H1 (cell line): ENCODE results near the gene COPS7A. TPM values are rescaled to one million over a fixed set of nuclear protein-coding genes. Genes with fewer than 3 reads are reported as not detected.

Experiments used
- CTCF ChIA-PET: fragments of 300-600 bp; sonication (Branson Sonifier 250); formaldehyde crosslinking; loops from one replicate; lab custom pipeline; 2021; ENCODE audit not compliant: partially characterized antibody; lab: Charles Lee
- POLR2A ChIA-PET: fragments of 300-600 bp; sonication (Branson Sonifier 250); formaldehyde crosslinking; loops from one replicate; lab custom pipeline; 2021; ENCODE audit warnings: inconsistent platforms; ENCODE audit not compliant: partially characterized antibody; lab: Charles Lee
- DNase-seq, 2 experiments: peaks; one replicate each; pipeline versions ENCODE4 v3.0.0 to v3.0.0-alpha.2; 2010 to 2022; ENCODE audit warnings: low spot score in 2 of 2, low read depth in 1 of 2, mixed read lengths in 1 of 2
- FAIRE-seq: peaks from 2 replicates; lab custom pipeline; 2011; peaks lifted over from hg19 to GRCh38; lab: Jason Lieb, UNC
- H2AFZ ChIP-seq: 2 replicates; pipeline ENCODE4 v1.8.1; 2012; ENCODE audit warnings: low read length, inconsistent platforms
- H2AK5ac ChIP-seq: 2 replicates; pipeline ENCODE4 v1.6.1; 2013; ENCODE audit warnings: low read depth, low read length
- H2BK120ac ChIP-seq: replicated peaks from 2 replicates; pipeline ENCODE3; 2013; ENCODE audit warnings: low read depth, low read length, inconsistent platforms
- H2BK12ac ChIP-seq: 2 replicates; pipeline ENCODE4 v1.6.1; 2013; ENCODE audit warnings: low read depth, low read length
- H2BK15ac ChIP-seq: 2 replicates; pipeline ENCODE4 v1.6.1; 2013; ENCODE audit warnings: low read length
- H2BK20ac ChIP-seq: 2 replicates; pipeline ENCODE4 v1.6.1; 2013; ENCODE audit warnings: low read length
- H2BK5ac ChIP-seq: 2 replicates; pipeline ENCODE4 v1.6.1; 2013; ENCODE audit warnings: low read depth, low read length
- H3K14ac ChIP-seq: 2 replicates; pipeline ENCODE4 v1.6.1; 2013; ENCODE audit warnings: inconsistent platforms; ENCODE audit not compliant: insufficient read length
- H3K18ac ChIP-seq: 2 replicates; pipeline ENCODE4 v1.6.1; 2013; ENCODE audit warnings: low read length; ENCODE audit errors: extremely low read depth
- H3K23ac ChIP-seq: 2 replicates; pipeline ENCODE4 v1.6.1; 2013; ENCODE audit warnings: inconsistent platforms; ENCODE audit not compliant: insufficient read length
- H3K23me2 ChIP-seq: 2 replicates; pipeline ENCODE4 v1.6.1; 2013; ENCODE audit warnings: low read depth, low read length
- H3K27ac ChIP-seq: 2 replicates; pipeline ENCODE4 v1.6.1; 2011; ENCODE audit warnings: low read depth, low read length, inconsistent platforms
- H3K27me3 ChIP-seq, 4 experiments: replicated peaks in 1 of 4; 1 replicate in 1 of 4; 2 replicates in 3 of 4; pipeline versions ENCODE4 v1.6.1 to v1.8.1; 2011 to 2013; ENCODE audit warnings: low read length in 3 of 4, mild to moderate bottlenecking in 3 of 4, inconsistent platforms in 2 of 4, mixed read lengths in 2 of 4, moderate library complexity in 1 of 4; ENCODE audit not compliant: control insufficient read depth in 3 of 4, insufficient read depth in 3 of 4; ENCODE audit errors: extremely low read depth in 1 of 4
- H3K36me3 ChIP-seq, 4 experiments: 2 replicates each; pipeline versions ENCODE4 v1.6.1 to v1.8.1; 2011 to 2013; ENCODE audit warnings: mild to moderate bottlenecking in 4 of 4, low read length in 3 of 4, moderate library complexity in 2 of 4, control low read depth in 1 of 4, inconsistent platforms in 1 of 4; ENCODE audit not compliant: insufficient read depth in 4 of 4, control insufficient read depth in 2 of 4
- H3K4ac ChIP-seq: replicated peaks from 2 replicates; pipeline ENCODE3; 2013; ENCODE audit warnings: low read length, low read depth, mixed read lengths, inconsistent platforms; ENCODE audit not compliant: insufficient read length
- H3K4me1 ChIP-seq, 4 experiments: replicated peaks in 1 of 4; 1 replicate in 1 of 4; 2 replicates in 3 of 4; pipeline versions ENCODE4 v1.6.1 to v1.8.1; 2011 to 2013; ENCODE audit warnings: low read length in 3 of 4, inconsistent platforms in 2 of 4, mixed read lengths in 1 of 4; ENCODE audit not compliant: insufficient read depth in 4 of 4, control insufficient read depth in 3 of 4
- H3K4me2 ChIP-seq, 2 experiments: 2 replicates each; pipeline versions ENCODE4 v1.6.1 to v1.8.1; 2011 to 2013; ENCODE audit warnings: low read depth in 2 of 2, low read length in 2 of 2, control low read depth in 1 of 2, inconsistent platforms in 1 of 2, mild to moderate bottlenecking in 1 of 2; ENCODE audit not compliant: insufficient read depth in 1 of 2
- H3K4me3 ChIP-seq, 4 experiments: fragments of 200-600, 300-600 bp in 1 of 4; sonication (generic), shearing (Covaris generic), sonication (Bioruptor Twin) in 1 of 4; 2 replicates each; pipeline versions ENCODE4 v1.5.1 to v1.8.1; 2011 to 2016; ENCODE audit warnings: low read length in 4 of 4, low read depth in 3 of 4, control low read depth in 2 of 4, inconsistent platforms in 2 of 4, mild to moderate bottlenecking in 2 of 4, mixed read lengths in 1 of 4, moderate library complexity in 1 of 4; ENCODE audit not compliant: insufficient read depth in 2 of 4; ENCODE audit errors: extremely low read depth in 1 of 4
- H3K56ac ChIP-seq: replicated peaks from 2 replicates; pipeline ENCODE3; 2013; ENCODE audit warnings: low read depth, mild to moderate bottlenecking, mixed read lengths, low read length, inconsistent platforms; ENCODE audit not compliant: insufficient read length
- H3K79me1 ChIP-seq: 2 replicates; pipeline ENCODE4 v1.6.1; 2013; ENCODE audit warnings: low read depth, low read length, control low read depth
- H3K79me2 ChIP-seq, 2 experiments: 2 replicates each; pipeline versions ENCODE4 v1.6.1 to v1.8.1; 2012 to 2013; ENCODE audit warnings: low read length in 2 of 2, mild to moderate bottlenecking in 2 of 2, inconsistent platforms in 1 of 2; ENCODE audit not compliant: insufficient read depth in 2 of 2, control insufficient read depth in 1 of 2
- H3K9ac ChIP-seq, 4 experiments: replicated peaks in 1 of 4; 1 replicate in 1 of 4; 2 replicates in 3 of 4; pipeline versions ENCODE4 v1.6.1 to v1.8.1; 2011 to 2013; ENCODE audit warnings: low read depth in 3 of 4, low read length in 3 of 4, control low read depth in 2 of 4, mild to moderate bottlenecking in 2 of 4, moderate library complexity in 2 of 4, inconsistent platforms in 1 of 4; ENCODE audit errors: extremely low read depth in 1 of 4
- H3K9me3 ChIP-seq, 2 experiments: 2 replicates each; pipeline versions ENCODE4 v1.6.1 to v1.8.1; 2012 to 2013; ENCODE audit warnings: mild to moderate bottlenecking in 2 of 2, moderate library complexity in 2 of 2, control low read depth in 1 of 2, inconsistent platforms in 1 of 2, low read depth in 1 of 2, low read length in 1 of 2, mixed read lengths in 1 of 2; ENCODE audit not compliant: insufficient read depth in 2 of 2
- H4K20me1 ChIP-seq, 2 experiments: replicated peaks in 1 of 2; 2 replicates each; pipeline versions ENCODE3 to v1.8.1; 2011 to 2013; ENCODE audit warnings: inconsistent platforms in 2 of 2, low read length in 2 of 2, mild to moderate bottlenecking in 1 of 2; ENCODE audit not compliant: insufficient read depth in 2 of 2, control insufficient read depth in 1 of 2
- H4K5ac ChIP-seq: 2 replicates; pipeline ENCODE4 v1.6.1; 2013; ENCODE audit warnings: low read length, low read depth, mixed read lengths, inconsistent platforms; ENCODE audit not compliant: insufficient read length
- H4K8ac ChIP-seq: 2 replicates; pipeline ENCODE4 v1.8.0; 2013; ENCODE audit warnings: mild to moderate bottlenecking, moderate library complexity, low read length, inconsistent platforms; ENCODE audit not compliant: insufficient read depth; ENCODE audit errors: extremely low read depth
- H4K91ac ChIP-seq: replicated peaks from 2 replicates; pipeline ENCODE3; 2013; ENCODE audit warnings: low read length, mixed read lengths, inconsistent platforms; ENCODE audit not compliant: insufficient read length
- CTBP2 ChIP-seq: IDR thresholded peaks from 2 replicates; pipeline ENCODE4 v1.7.0; 2011; ENCODE audit warnings: borderline replicate concordance, mild to moderate bottlenecking, moderate library complexity, mixed read lengths, low read length; ENCODE audit not compliant: insufficient read depth, insufficient read length
- FOSL1 ChIP-seq: IDR thresholded peaks from 2 replicates; pipeline ENCODE4 v1.6.1; 2011; ENCODE audit warnings: mild to moderate bottlenecking, low read depth, low read length, moderate library complexity; ENCODE audit not compliant: insufficient read depth
- KDM4A ChIP-seq: IDR thresholded peaks from one replicate; pipeline ENCODE4 v1.7.1; 2012; ENCODE audit warnings: low read depth, mild to moderate bottlenecking, moderate library complexity, low read length, inconsistent platforms; ENCODE audit not compliant: severe bottlenecking
- MAFK ChIP-seq: IDR thresholded peaks from 2 replicates; pipeline ENCODE4 v1.6.1; 2012; ENCODE audit warnings: low read depth, mild to moderate bottlenecking, improper control_type of control experiment, low read length
- RAD21 ChIP-seq, 2 experiments: IDR thresholded peaks in 1 of 2; conservative IDR thresholded peaks in 1 of 2; 2 replicates each; pipeline ENCODE4 v1.6.1; 2011; ENCODE audit warnings: low read depth in 2 of 2, low read length in 2 of 2, improper control_type of control experiment in 1 of 2, inconsistent platforms in 1 of 2, mild to moderate bottlenecking in 1 of 2, moderate library complexity in 1 of 2
- SAP30 ChIP-seq: fragments of 300-600 bp; sonication (generic); IDR thresholded peaks from 2 replicates; pipeline ENCODE4 v1.7.1; 2012; ENCODE audit warnings: low read length, moderate library complexity, mild to moderate bottlenecking, inconsistent platforms; ENCODE audit not compliant: insufficient read depth, insufficient replicate concordance
- SIRT6 ChIP-seq: IDR thresholded peaks from one replicate; pipeline ENCODE4 v1.7.1; 2012; ENCODE audit warnings: low read length, inconsistent platforms
- SP1 ChIP-seq: IDR thresholded peaks from 2 replicates; pipeline ENCODE4 v1.6.1; 2011; ENCODE audit warnings: low read depth, low read length
- SRF ChIP-seq: IDR thresholded peaks from 2 replicates; pipeline ENCODE4 v1.6.1; 2011; ENCODE audit warnings: mild to moderate bottlenecking, low read depth, low read length, moderate library complexity
- TCF12 ChIP-seq: IDR thresholded peaks from 2 replicates; pipeline ENCODE4 v1.6.1; 2011; ENCODE audit warnings: low read depth, mild to moderate bottlenecking, low read length
- WGBS, 2 experiments: shearing (Covaris generic) in 1 of 2; methylation state at CpG; one replicate each; pipeline versions ENCODE4 v1.1.6 to v1.1.7; 2013 to 2015; ENCODE audit warnings: low lambda C conversion rate in 2 of 2, mixed read lengths in 2 of 2, inconsistent platforms in 1 of 2, low coverage in 1 of 2, missing lambda C conversion rate in 1 of 2; ENCODE audit not compliant: insufficient replicate concordance in 2 of 2, insufficient coverage in 1 of 2, insufficient read length in 1 of 2; ENCODE audit errors: extremely low coverage in 1 of 2, missing lambda C conversion rate in 1 of 2; 5-methylcytosine and 5-hydroxymethylcytosine counted together
- polyA plus RNA-seq, 7 experiments: library from polyadenylated mRNA; depleted of rRNA in 3 of 7; stranded (reverse) in 5 of 7; unstranded in 2 of 7; fragments of >200 nt in 5 of 7; fragments of 200-250 nt in 2 of 7; gene quantifications; 1 replicate in 5 of 7; 2 replicates in 1 of 7; 4 replicates in 1 of 7; pipeline versions ENCODE4 v1.2.1 to v1.2.3, GENCODE V29; 2011 to 2013; ENCODE audit warnings: missing spikeins in 2 of 7, mixed read lengths in 2 of 7
- total RNA-seq: library from RNA; stranded (reverse); fragmentation: NEBNext Ultra II Directional; extraction: Animal tissue kit (Norgen Biotek cat#: 25700); gene quantifications from 2 replicates; pipeline ENCODE4 v1.2.1, GENCODE V29; 2021
- TF ChIP-seq, protein P1 (sequence below): IDR thresholded peaks from 2 replicates; pipeline ENCODE4 v1.6.1; 2012; ENCODE audit warnings: inconsistent platforms
- TF ChIP-seq, protein P2 (sequence below): IDR thresholded peaks from 2 replicates; pipeline ENCODE4 v1.6.1; 2011; ENCODE audit warnings: low read length, improper control_type of control experiment

The COPS7A gene
- total and polyA plus RNA-seq, 2 of the 8 experiments (the other 6 are each of a cell fraction or from before 2014, with no cell fraction given): 44.5 to 95.9 TPM

DNA sequence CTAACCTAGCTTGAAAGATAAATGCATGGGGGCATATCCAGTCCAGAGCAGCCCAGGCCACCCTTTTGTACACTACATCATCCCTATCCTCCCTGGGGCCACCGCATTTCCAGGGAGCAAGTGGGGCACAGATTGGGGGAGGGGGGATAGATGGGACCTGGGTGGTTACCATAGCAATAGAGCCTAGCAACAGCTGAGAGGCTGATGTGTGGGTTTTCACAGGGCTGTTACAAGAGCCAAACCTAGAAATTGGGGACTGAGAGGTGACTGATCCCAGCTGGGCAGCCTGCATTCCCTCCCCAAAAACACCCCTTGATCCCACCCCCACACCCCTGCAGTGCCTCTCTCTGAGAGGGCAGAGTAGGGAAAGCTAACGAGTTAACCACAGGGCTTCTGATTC is 31.0 kb upstream of the COPS7A start:
- H3K4me1 ChIP-seq: peaks cover 0 to 4% (median 3%) of the 10 kb centered on the region in 4 experiments; a peak in 5 of 7 replicates
- FAIRE-seq (no peak), DNase-seq (no peak)
- no peak overlapping the region for H3K9ac ChIP-seq
- no peak overlapping the region for H4K91ac ChIP-seq
- POLR2A ChIA-PET: interaction anchor here (0.6 to 2.4 kb wide), 12 partner anchors 9 to 245 kb away, joined by 3 to 13 read pairs (median 4); partner anchors contain the start of gene ACRBP
- H2AK5ac ChIP-seq: no peak overlapping the region
- H3K27me3 ChIP-seq: no peaks in the 10 kb centered on the region
- no peak overlapping the region for H3K4ac ChIP-seq
- no peak overlapping the region for H3K18ac ChIP-seq
- H3K36me3 ChIP-seq: peaks cover 0 to 3% (median 1%) of the 10 kb centered on the region in 4 experiments; a peak in 1 of 8 replicates
- peaks cover 3 to 8% of the 10 kb centered on the region in 2 experiments for H3K79me2 ChIP-seq
- H3K79me1 ChIP-seq: peaks cover 8% of the 10 kb centered on the region
- H4K8ac ChIP-seq: no peak overlapping the region
- H3K23ac ChIP-seq: no peak overlapping the region
- no peak overlapping the region for H4K5ac ChIP-seq
- CTCF ChIA-PET: interaction anchor here (0.7 to 7.7 kb wide), 17 partner anchors 8 to 204 kb away, joined by 3 to 55 read pairs (median 3); no protein-coding TSS in a partner anchor
- H3K14ac ChIP-seq: no peak overlapping the region
- H3K4me2 ChIP-seq: no peak overlapping the region
- H3K9me3 ChIP-seq: no peaks in the 10 kb centered on the region
- no peak overlapping the region for H3K56ac ChIP-seq
- no peak overlapping the region for H2BK5ac ChIP-seq
- H2BK20ac ChIP-seq: no peak overlapping the region
- 64% methylated on average over 2 of the region's 2 CpGs; no CpG with 5 or more reads in 1 of the 2 experiments for WGBS, 2 experiments
- H2BK15ac ChIP-seq: no peak overlapping the region
- no peak overlapping the region for H3K27ac ChIP-seq
- no peak overlapping the region for H3K4me3 ChIP-seq
- H2BK120ac ChIP-seq: no peak overlapping the region
- H3K23me2 ChIP-seq: peaks cover 13% of the 10 kb centered on the region
- H2AFZ ChIP-seq: no peak overlapping the region
- no peak overlapping the region for H2BK12ac ChIP-seq
- H4K20me1 ChIP-seq: no peaks in the 10 kb centered on the region
- TF ChIP-seq TCF12: no peak
- TF ChIP-seq, protein P1, sequence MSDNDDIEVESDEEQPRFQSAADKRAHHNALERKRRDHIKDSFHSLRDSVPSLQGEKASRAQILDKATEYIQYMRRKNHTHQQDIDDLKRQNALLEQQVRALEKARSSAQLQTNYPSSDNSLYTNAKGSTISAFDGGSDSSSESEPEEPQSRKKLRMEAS: no peak
- TF ChIP-seq SIRT6: no peak
- TF ChIP-seq CTBP2: no peak
- TF ChIP-seq RAD21 (IDR thresholded peaks at IDR 0.05 in 1 of 2, conservative IDR thresholded peaks at IDR 0.05 in 1 of 2; ENCODE audit: low read depth in 2 of 2, low read length in 2 of 2): no peak
- no peak for TF ChIP-seq SP1
- no peak for TF ChIP-seq MAFK
- TF ChIP-seq, protein P2, sequence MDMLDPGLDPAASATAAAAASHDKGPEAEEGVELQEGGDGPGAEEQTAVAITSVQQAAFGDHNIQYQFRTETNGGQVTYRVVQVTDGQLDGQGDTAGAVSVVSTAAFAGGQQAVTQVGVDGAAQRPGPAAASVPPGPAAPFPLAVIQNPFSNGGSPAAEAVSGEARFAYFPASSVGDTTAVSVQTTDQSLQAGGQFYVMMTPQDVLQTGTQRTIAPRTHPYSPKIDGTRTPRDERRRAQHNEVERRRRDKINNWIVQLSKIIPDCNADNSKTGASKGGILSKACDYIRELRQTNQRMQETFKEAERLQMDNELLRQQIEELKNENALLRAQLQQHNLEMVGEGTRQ: no peak
- no peak for TF ChIP-seq SAP30
- TF ChIP-seq KDM4A: no peak
- TF ChIP-seq SRF: no peak
- no peak for TF ChIP-seq FOSL1
